Adrenal gland (tissue), 12 donors: ENCODE measurements around the gene TPX2. TPM values are rescaled to one million over a fixed set of nuclear protein-coding genes. Genes with fewer than 3 reads are reported as not detected.

Source experiments
- DNase-seq, 7 donors: peaks; one replicate each; pipeline ENCODE4 v3.0.0-alpha.2; 2019 to 2020
- H3K27ac ChIP-seq, 5 donors: fragments of 200-600 bp; sonication (generic) in 4 of 5; 1 replicate in 3 of 5; 2 replicates in 2 of 5; pipeline versions ENCODE4 v1.5.1 to v1.8.0; 2016 to 2020; ENCODE audit warnings: mild to moderate bottlenecking in 1 of 5
- H3K27me3 ChIP-seq: fragments of 200-600 bp; 2 replicates; pipeline ENCODE4 v1.8.0; 2021
- H3K36me3 ChIP-seq, 2 donors: fragments of 200-600 bp; replicated peaks in 1 of 2; 1 replicate in 1 of 2; 2 replicates in 1 of 2; pipeline versions ENCODE4 v1.5.1 to v1.8.0; 2018 to 2022
- H3K4me1 ChIP-seq, 2 donors: fragments of 200-600 bp; replicated peaks in 1 of 2; 1 replicate in 1 of 2; 2 replicates in 1 of 2; pipeline versions ENCODE4 v1.5.1 to v1.8.0; 2018 to 2021
- H3K4me3 ChIP-seq, 4 donors: fragments of 200-600 bp; sonication (generic) in 3 of 4; one replicate each; pipeline ENCODE4 v1.5.1; 2016 to 2018
- H3K9me3 ChIP-seq, 3 donors: fragments of 200-600 bp; sonication (generic) in 1 of 3; replicated peaks in 1 of 3; 1 replicate in 2 of 3; 2 replicates in 1 of 3; pipeline versions ENCODE4 v1.5.1 to v1.8.0; 2016 to 2021
- POLR2A ChIP-seq, 2 donors: fragments of 450-650 bp; IDR thresholded peaks; one replicate each; pipeline ENCODE4 v1.6.1; 2017; ENCODE audit warnings: antibody characterized with exemption in 2 of 2, mild to moderate bottlenecking in 2 of 2, moderate library complexity in 1 of 2
- WGBS, 4 donors: extraction: QIAGEN DNeasy Blood & Tissue Kit in 2 of 4; methylation state at CpG; one replicate each; pipeline versions ENCODE4 v1.1.5 to v1.1.7; 2013 to 2017; 5-methylcytosine and 5-hydroxymethylcytosine counted together
- intact Hi-C, 2 donors: fragments of 100-400 bp; cut with DNase I; formaldehyde crosslinking; loops; one replicate each; pipeline versions ENCODE4 v1.14.1 to v1.15.0; 2022 to 2023
- polyA plus RNA-seq, 3 donors: library from polyadenylated mRNA; stranded (reverse); fragments of 200-250 nt in 2 of 3; fragments of 350-450 nt in 1 of 3; fragmentation: Illumina TruSeq in 1 of 3; extraction: RNeasy Lipid Tissue Mini Kit (QIAGEN cat#74804) in 1 of 3; gene quantifications; one replicate each; pipeline ENCODE4 v1.2.3, GENCODE V29; 2013 to 2014
- total RNA-seq, 9 donors: library from RNA; depleted of rRNA in 4 of 9; stranded (reverse); fragments of >200 nt in 4 of 9; fragments of 120-200 nt in 1 of 9; fragmentation: NEBNext Ultra II Directional in 1 of 9; extraction: Animal tissue kit (Norgen Biotek cat#: 25700) in 1 of 9; gene quantifications; one replicate each; pipeline versions ENCODE4 v1.1.0 to v1.2.4, GENCODE V29; 2013 to 2023
- TF ChIP-seq, protein P1 (sequence below), 6 experiments: fragments of 450-650 bp in 4 of 6; fragments of 200-600 bp in 2 of 6; sonication (generic) in 1 of 6; IDR thresholded peaks; 1 replicate in 5 of 6; 2 replicates in 1 of 6; pipeline versions ENCODE4 v1.5.1 to v1.8.0; 2016 to 2021; ENCODE audit warnings: antibody characterized with exemption in 6 of 6, mild to moderate bottlenecking in 2 of 6, moderate library complexity in 1 of 6
- donor health status: healthy with polysubstance abuse.
- donor health status: Bipolar disorder and iron deficiency.
- donor health status: DM: yes; HTN: yes; CAD: no.
- donor health status: DM: no; HTN: no; CAD: no.
- donor health status: DM: no; HTN: no; CAD: no.
- donor health status: DM: yes; HTN: yes; CAD: no.

TPX2 gene
- total and polyA plus RNA-seq, 12 donors: 0.40 to 22.6 (median 2.5) TPM

DNA sequence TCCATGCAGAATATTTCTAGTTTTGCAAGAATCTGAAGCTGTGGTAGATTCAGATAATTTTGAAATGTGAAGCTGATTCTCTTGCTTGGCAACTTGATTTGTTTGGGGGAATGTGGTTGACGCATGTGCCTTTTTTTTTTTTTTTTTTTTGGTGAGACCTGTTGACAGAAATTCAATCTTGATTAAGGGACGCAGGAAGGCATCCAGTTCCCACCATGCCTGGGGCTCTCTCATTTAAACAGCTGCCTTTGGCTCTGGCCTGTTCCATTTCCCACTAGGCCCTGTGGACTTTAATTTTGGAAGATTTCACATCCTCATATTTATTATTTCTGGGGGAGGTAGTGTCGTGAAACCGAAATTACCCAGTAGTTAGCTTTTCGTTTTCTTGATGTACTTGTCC, 8.6 kb downstream of the TPX2 start:
- no peak for DNase-seq
- intact Hi-C loops: no loop called here
- no peak overlapping the region for H3K27ac ChIP-seq
- WGBS, 4 donors: 64 to 78% (median 74%) methylated on average over 5 of the region's 5 CpGs
- H3K9me3 ChIP-seq: no peaks in the 10 kb centered on the region
- H3K27me3 ChIP-seq: no peaks in the 10 kb centered on the region
- no peak overlapping the region for H3K4me3 ChIP-seq
- H3K4me1 ChIP-seq: no peaks in the 10 kb centered on the region
- TF ChIP-seq, protein P1, sequence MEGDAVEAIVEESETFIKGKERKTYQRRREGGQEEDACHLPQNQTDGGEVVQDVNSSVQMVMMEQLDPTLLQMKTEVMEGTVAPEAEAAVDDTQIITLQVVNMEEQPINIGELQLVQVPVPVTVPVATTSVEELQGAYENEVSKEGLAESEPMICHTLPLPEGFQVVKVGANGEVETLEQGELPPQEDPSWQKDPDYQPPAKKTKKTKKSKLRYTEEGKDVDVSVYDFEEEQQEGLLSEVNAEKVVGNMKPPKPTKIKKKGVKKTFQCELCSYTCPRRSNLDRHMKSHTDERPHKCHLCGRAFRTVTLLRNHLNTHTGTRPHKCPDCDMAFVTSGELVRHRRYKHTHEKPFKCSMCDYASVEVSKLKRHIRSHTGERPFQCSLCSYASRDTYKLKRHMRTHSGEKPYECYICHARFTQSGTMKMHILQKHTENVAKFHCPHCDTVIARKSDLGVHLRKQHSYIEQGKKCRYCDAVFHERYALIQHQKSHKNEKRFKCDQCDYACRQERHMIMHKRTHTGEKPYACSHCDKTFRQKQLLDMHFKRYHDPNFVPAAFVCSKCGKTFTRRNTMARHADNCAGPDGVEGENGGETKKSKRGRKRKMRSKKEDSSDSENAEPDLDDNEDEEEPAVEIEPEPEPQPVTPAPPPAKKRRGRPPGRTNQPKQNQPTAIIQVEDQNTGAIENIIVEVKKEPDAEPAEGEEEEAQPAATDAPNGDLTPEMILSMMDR (IDR thresholded peaks at IDR 0.05): no peak
- no peak for TF ChIP-seq POLR2A (IDR thresholded peaks at IDR 0.05)
- no peaks in the 10 kb centered on the region for H3K36me3 ChIP-seq

DNA sequence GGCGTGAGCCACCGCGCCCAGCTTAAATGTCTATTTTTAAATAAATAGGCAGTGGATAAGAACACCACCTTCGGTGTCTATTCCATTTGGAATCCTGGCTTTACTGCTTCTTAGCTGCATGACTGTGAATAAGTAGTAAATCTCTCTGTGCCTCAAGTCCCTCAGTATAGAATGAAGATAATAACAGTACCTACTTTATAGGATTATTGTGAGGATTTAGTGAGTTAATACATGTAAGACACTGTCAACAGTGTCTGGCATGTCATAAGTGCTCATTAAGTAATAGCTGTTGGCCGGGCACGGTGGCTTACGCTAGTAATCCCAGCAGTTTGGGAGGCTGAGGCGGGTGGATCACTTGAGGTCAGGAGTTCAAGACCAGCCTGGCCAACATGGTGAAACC, 10.1 kb downstream of the TPX2 start:
- no peaks in the 10 kb centered on the region for H3K36me3 ChIP-seq
- H3K4me1 ChIP-seq: no peaks in the 10 kb centered on the region
- no peak overlapping the region for H3K27ac ChIP-seq
- no peak for TF ChIP-seq POLR2A (IDR thresholded peaks at IDR 0.05)
- TF ChIP-seq, protein P1 (IDR thresholded peaks at IDR 0.05): no peak
- no peaks in the 10 kb centered on the region for H3K27me3 ChIP-seq
- H3K4me3 ChIP-seq: no peak overlapping the region
- intact Hi-C loops: no loop called here
- no peaks in the 10 kb centered on the region for H3K9me3 ChIP-seq
- WGBS, 4 donors: 95 to 99% (median 97%) methylated on average over 8 of the region's 8 CpGs
- DNase-seq: no peak

DNA sequence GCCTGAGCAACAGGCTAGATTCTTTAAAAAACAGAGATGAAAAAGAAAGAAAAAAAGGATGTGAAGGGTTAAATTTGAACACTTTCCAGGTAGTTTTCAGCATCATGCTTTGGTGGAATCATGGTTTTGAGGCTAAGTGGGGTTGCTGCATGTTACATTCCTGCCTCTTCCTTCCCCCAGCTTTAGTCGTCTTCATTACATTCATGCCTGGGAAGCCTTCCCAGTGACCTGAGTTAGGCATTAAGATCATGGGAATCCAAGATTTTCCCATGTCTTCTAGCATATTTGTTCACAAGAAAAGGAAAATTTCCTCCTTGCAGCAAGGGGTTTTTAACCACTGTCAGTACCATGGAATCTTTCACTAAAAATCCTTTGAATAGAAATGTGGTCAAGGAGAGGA, 12.0 kb downstream of the TPX2 start:
- TF ChIP-seq POLR2A (IDR thresholded peaks at IDR 0.05): no peak
- H3K4me3 ChIP-seq: no peak overlapping the region
- no peak overlapping the region for H3K27ac ChIP-seq
- H3K4me1 ChIP-seq: no peaks in the 10 kb centered on the region
- WGBS, 4 donors: 56 to 81% (median 73%) methylated on average over 1 of the region's 1 CpG
- intact Hi-C loops: no loop called here
- DNase-seq: no peak
- no peaks in the 10 kb centered on the region for H3K9me3 ChIP-seq
- H3K36me3 ChIP-seq: no peaks in the 10 kb centered on the region
- no peaks in the 10 kb centered on the region for H3K27me3 ChIP-seq

GRCh38 chr20:31757254-31757653, 18.2 kb downstream of the TPX2 start:
- TF ChIP-seq, protein P1 (IDR thresholded peaks at IDR 0.05): no peak
- TF ChIP-seq POLR2A (IDR thresholded peaks at IDR 0.05): no peak
- no peak for DNase-seq
- H3K27me3 ChIP-seq: no peaks in the 10 kb centered on the region
- WGBS, 4 donors: 85 to 97% (median 94%) methylated on average over 3 of the region's 3 CpGs
- H3K27ac ChIP-seq: no peak overlapping the region
- no peaks in the 10 kb centered on the region for H3K36me3 ChIP-seq
- no peaks in the 10 kb centered on the region for H3K4me1 ChIP-seq
- intact Hi-C loops: no loop called here
- no peaks in the 10 kb centered on the region for H3K9me3 ChIP-seq
- H3K4me3 ChIP-seq: no peak overlapping the region

DNA sequence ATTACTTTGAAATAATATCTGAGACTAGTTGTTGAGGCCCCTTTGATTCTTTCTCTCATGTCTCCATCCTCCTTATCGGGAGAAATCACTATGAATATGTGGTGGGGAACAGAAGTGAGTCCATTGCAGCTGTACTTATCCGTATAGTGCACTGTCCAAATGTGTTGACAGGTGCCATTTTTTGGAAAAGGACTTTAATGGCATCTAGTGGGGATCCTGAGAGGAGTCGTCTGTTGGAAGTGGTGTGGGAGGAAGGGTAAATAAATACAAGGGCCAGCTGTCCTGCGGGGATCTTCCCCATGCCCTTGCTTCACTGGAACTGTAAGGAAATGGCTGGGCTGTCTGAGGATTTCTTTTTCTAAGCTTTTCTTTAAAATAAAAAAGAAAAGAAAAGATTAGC, 19.4 kb downstream of the TPX2 start:
- Histone ChIP-seq H3K27me3 (no peaks in the 10 kb centered on the region), H3K4me1 (no peaks in the 10 kb centered on the region), H3K36me3 (no peaks in the 10 kb centered on the region), H3K9me3 (no peaks in the 10 kb centered on the region), H3K4me3 (no peak overlapping the region), H3K27ac (no peak overlapping the region)
- intact Hi-C loops: no loop called here
- TF ChIP-seq, protein P1 (IDR thresholded peaks at IDR 0.05): no peak
- no peak for TF ChIP-seq POLR2A (IDR thresholded peaks at IDR 0.05)
- DNase-seq: no peak
- WGBS, 4 donors: 82 to 93% (median 86%) methylated on average over 4 of the region's 4 CpGs
